Activated T-cell treated with anti-CD3 and anti-CD28 coated beads, Interleukin-2, amount 50 U/mL, for 4 hours (primary cell): ENCODE data around the gene GALNT1. TPM values are rescaled to one million over a fixed set of nuclear protein-coding genes. Genes with fewer than 3 reads are reported as not detected.

ENCODE experiments used
- ATAC-seq, 2 donors: fragments of 200-7000 bp; cut with Tn5 transposase; one replicate each; pipeline ENCODE4 v1.10.0; 2021
- DNase-seq: peaks from one replicate; pipeline ENCODE4 v3.0.0-alpha.2; 2020
- H3K27me3 Mint-ChIP-seq: one replicate; pipeline ENCODE4 v1.8.0; 2021; ENCODE audit warnings: low read depth, mixed read lengths
- H3K36me3 Mint-ChIP-seq: one replicate; pipeline ENCODE4 v1.8.0; 2022; ENCODE audit warnings: mixed read lengths; ENCODE audit not compliant: insufficient read depth
- H3K4me1 Mint-ChIP-seq: one replicate; pipeline ENCODE4 v1.8.0; 2021; ENCODE audit warnings: low read depth, mixed read lengths
- H3K4me3 Mint-ChIP-seq: one replicate; pipeline ENCODE4 v1.8.0; 2021; ENCODE audit warnings: mild to moderate bottlenecking, moderate library complexity, mixed read lengths
- H3K9me3 Mint-ChIP-seq: one replicate; pipeline ENCODE4 v1.8.0; 2021; ENCODE audit warnings: mixed read lengths
- total RNA-seq, 3 donors: library from RNA; stranded (reverse); gene quantifications; one replicate each; pipeline ENCODE4 v1.2.1, GENCODE V29; 2021

Gene GALNT1
- total RNA-seq, 3 donors from 2014 or later: 39.5 to 47.0 (median 43.9) TPM

DNA sequence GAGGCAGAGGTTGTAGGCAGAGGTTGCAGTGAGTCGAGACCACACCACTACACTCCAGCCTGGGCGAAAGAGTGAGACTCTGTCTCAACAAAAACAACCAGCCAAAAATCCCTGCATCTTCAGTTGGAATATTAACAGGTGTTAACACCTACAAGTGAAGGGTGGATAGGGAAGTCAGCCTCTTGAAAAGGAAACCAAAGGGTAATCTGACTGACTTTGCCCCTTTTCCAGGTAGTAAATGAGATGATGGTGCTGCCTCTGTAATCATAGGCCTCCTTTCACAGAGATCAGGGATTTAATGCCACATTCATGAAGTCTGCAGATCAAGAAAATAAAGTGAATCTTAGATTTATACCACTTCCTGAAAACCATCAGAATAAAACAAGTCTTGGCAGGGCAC is 133.6 kb downstream of the GALNT1 start:
- no peak for ATAC-seq

DNA sequence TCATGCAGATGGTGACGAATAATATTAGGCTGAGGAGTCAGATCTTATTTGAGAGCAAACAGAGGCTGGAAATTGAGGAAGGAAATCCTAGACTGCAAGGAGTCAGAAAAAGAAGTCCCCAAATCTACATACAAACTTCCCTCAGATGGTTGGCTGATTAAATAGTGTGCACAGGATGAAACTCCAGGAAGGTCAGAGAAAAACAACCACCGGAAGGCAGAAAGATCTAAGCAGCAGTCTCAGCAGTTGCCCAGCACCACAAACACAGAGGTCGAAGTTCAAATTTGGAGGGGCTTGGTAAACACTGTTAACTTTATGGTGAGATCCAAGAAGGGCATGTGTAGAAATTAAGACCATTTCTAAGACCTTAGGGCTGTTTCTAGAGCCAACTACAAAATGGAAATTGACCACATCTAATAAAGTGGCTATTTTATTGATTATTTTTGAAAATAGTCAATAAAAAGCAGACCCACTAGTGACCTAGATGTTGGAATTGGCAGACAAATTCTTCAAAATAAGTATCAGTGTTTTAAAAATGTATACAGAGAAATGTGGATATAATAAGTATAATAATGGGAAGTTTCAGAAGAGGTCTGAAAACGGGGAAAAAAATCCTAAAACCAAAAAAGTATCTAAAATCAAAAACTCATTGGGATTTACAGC is 134.8 kb downstream of the GALNT1 start:
- Mint-ChIP-seq H3K36me3 (peaks cover 22% of the 10 kb centered on the region), H3K27me3 (no peaks in the 10 kb centered on the region), H3K4me3 (no peak overlapping the region), H3K9me3 (peaks cover 24% of the 10 kb centered on the region), H3K4me1 (no peaks in the 10 kb centered on the region)
- DNase-seq (no peak), ATAC-seq (no peak)

More for the DNA sequence above, 133.6 kb downstream of the GALNT1 start:
- H3K4me1 Mint-ChIP-seq: no peaks in the 10 kb centered on the region
- no peaks in the 10 kb centered on the region for H3K27me3 Mint-ChIP-seq
- H3K36me3 Mint-ChIP-seq: peaks cover 28% of the 10 kb centered on the region
- H3K9me3 Mint-ChIP-seq: peaks cover 24% of the 10 kb centered on the region
- no peak for DNase-seq
- no peak overlapping the region for H3K4me3 Mint-ChIP-seq

DNA sequence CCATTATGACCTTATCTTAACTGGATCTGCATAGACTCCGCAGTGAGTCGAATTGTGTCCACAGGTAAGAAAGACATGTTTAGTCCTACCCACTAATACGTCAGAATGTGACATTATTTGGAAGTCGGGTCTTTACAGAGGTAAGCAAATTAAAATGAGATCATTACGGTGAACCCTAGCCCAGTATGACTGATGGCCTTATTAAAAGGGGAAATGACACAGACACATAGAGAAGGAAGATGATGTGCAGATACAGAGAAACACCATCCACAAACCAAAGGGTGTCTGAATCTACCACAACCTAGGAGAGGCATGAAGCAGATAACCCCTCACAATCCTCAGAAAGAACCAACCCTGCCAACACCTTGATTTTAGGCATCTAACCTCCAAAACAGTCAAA is 135.6 kb downstream of the GALNT1 start:
- Mint-ChIP-seq H3K36me3 (peaks cover 13% of the 10 kb centered on the region), H3K9me3 (peaks cover 24% of the 10 kb centered on the region), H3K27me3 (no peaks in the 10 kb centered on the region), H3K4me3 (no peak overlapping the region), H3K4me1 (no peaks in the 10 kb centered on the region)
- DNase-seq (no peak), ATAC-seq (no peak)

DNA sequence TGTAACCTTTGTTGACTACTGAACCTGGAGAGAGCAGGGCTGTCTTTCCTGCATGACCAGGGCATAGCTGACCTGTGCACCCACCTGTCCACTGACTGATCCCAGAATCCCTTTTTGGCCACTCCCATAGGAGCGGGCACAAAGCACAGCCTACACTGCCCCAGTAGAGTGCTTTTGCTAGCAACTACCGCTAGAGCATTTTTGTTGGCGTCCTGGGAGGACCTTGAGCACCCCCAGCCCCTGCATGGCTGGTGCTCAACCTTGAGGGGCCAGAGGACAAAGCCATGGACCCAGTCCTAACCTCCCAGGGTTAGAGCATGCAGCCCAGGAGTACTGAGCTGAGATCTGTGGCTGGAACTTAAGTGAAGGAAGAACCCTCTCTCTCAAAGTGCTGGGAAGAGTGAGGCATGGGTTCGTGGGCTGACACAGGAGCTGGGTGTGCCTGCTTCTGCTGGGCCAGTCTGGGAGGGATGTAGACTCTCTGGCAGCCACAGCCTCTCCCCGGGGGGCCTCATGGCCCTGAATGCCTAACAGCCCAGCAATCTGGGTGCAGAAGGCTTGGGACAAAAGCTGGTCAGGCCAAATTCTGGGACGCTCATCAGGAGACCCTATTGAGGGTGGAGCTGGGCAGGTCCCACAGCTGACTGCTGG is 140.0 kb downstream of the GALNT1 start:
- Mint-ChIP-seq H3K36me3 (no peaks in the 10 kb centered on the region), H3K4me3 (no peak overlapping the region), H3K9me3 (peaks cover 24% of the 10 kb centered on the region), H3K4me1 (no peaks in the 10 kb centered on the region), H3K27me3 (peaks cover 4% of the 10 kb centered on the region)
- ATAC-seq (no peak), DNase-seq (no peak)

DNA sequence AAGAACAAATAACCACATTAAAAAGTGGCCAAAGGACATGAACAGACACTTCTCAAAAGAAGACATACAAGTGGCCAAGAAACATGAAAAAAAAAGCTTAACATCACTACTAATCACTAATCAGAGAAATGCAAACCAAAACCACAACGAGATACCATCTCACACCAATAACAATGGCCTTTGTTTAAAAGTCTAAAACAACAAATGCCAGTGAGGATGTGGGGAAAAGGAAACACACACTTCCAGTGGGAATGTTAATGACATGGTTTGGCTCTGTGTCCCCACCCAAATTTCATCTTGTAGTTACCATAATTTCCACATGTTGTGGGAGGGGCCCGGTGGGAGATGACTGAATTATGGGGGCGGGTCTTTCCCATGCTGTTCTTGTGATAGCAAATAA is 147.1 kb downstream of the GALNT1 start:
- ATAC-seq: no peak
- Mint-ChIP-seq H3K27me3 (peaks cover 4% of the 10 kb centered on the region), H3K36me3 (no peaks in the 10 kb centered on the region), H3K4me3 (no peak overlapping the region), H3K4me1 (no peaks in the 10 kb centered on the region), H3K9me3 (peaks cover 20% of the 10 kb centered on the region)
- no peak for DNase-seq

DNA sequence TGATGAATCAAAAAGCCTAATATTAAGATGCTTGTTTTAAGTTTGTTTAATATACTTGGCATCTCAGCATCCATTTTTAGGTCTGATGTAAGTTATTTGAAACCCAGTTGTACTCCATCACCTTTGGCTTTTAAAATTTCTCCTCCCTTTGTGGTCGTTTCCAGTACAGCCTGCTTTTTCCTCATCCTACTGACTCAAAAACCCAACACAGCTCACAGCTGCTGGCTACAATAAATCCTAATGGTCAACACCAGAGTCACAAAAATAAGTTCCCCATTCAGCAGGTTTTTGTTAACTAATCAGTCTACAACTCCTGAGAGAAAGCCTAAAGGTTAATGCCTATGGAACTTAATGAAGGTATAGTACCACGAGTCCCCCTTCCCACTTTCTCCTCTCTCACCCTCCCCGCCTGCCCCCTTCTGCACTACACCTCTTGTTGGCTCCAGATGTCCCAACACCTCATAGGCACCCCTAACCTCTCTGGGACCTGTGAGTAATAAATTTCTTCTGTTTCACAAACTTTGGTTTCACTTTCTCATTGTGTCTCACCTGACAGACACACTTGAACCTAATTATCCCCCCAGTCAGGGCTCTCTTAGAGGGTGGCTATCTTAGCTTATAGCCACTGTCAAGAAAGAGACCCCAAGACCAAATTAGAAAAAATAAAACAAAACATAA is 148.6 kb downstream of the GALNT1 start:
- Mint-ChIP-seq H3K36me3 (no peaks in the 10 kb centered on the region), H3K9me3 (peaks cover 20% of the 10 kb centered on the region), H3K27me3 (no peaks in the 10 kb centered on the region), H3K4me3 (no peak overlapping the region), H3K4me1 (no peaks in the 10 kb centered on the region)
- DNase-seq: no peak
- no peak for ATAC-seq

DNA sequence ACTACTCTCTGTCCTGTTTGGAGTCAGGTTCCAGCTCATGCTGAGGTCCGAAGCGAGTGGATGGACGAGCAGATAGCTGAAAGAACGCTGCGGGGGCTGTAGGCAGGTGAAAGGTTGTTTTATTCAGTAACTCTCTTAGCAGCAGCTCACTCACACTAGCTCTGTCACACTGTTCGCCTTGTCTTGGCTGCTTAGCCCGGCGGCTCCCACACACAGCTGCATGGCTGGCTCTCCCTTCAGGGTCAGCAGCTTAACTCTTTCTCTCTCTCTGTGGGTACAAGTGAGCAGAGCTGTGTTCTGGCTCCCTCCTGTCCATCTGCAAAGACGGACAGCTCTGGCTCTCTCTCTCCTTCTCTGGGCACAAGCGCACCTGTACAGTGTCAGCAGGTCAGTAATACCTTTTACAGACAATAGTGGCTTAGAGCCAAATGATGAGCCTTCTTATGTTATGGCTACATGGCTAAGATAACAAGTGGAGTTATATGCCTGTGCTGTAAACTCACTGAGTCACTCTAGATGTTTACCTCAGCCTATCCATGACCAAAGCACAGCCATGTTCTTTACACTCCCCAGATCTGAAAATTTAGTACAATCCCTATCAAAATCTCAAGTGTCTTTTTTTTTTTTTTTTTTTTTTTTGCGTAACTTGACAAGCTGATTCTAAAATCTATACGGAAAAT is 149.3 kb downstream of the GALNT1 start:
- Mint-ChIP-seq H3K36me3 (no peaks in the 10 kb centered on the region), H3K4me3 (no peak overlapping the region), H3K27me3 (no peaks in the 10 kb centered on the region), H3K9me3 (peaks cover 20% of the 10 kb centered on the region), H3K4me1 (no peaks in the 10 kb centered on the region)
- ATAC-seq: no peak
- DNase-seq: no peak

DNA sequence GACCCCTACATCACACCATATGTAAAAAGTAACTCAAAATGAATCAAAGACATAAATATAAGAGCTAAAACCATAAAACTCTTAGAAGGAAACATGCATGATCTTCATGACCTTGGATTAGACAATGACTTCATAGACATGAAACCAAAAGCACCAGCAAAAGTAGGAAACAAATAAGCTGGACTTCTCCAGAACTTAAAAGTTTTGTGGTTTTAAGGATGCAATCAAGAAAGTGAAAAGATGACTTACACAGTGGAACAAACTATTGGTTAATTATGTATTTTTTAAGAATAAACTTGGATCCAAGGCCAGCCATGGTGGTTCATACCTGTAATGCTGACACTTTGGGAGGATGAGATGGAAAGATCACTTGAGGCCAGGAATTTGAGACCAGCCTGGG is 150.2 kb downstream of the GALNT1 start:
- H3K4me1 Mint-ChIP-seq: no peaks in the 10 kb centered on the region
- no peaks in the 10 kb centered on the region for H3K36me3 Mint-ChIP-seq
- DNase-seq: no peak
- H3K4me3 Mint-ChIP-seq: no peak overlapping the region
- no peak for ATAC-seq
- peaks cover 20% of the 10 kb centered on the region for H3K9me3 Mint-ChIP-seq
- H3K27me3 Mint-ChIP-seq: no peaks in the 10 kb centered on the region

DNA sequence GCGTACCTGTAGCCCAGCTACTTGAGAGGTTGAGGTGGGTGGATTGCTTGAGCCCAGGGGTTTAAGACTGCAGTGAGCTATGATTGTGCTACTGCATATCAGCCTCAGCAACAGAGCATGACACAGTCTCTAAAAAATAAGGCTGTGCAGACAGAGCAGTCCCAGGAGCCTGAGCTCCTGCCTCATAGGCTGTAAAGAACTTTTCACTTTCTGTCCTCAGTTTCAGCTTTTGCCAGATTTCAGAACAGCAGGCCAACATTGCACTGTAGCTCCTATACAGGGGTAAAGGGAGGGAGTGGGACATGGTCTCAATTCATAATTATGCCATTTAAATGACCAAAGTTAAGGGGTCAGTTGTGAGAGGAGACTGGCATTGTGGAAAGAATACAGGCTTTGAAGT is 150.6 kb downstream of the GALNT1 start:
- Mint-ChIP-seq H3K4me1 (no peaks in the 10 kb centered on the region), H3K4me3 (no peak overlapping the region), H3K36me3 (no peaks in the 10 kb centered on the region), H3K9me3 (peaks cover 20% of the 10 kb centered on the region), H3K27me3 (no peaks in the 10 kb centered on the region)
- no peak for ATAC-seq
- DNase-seq: no peak

DNA sequence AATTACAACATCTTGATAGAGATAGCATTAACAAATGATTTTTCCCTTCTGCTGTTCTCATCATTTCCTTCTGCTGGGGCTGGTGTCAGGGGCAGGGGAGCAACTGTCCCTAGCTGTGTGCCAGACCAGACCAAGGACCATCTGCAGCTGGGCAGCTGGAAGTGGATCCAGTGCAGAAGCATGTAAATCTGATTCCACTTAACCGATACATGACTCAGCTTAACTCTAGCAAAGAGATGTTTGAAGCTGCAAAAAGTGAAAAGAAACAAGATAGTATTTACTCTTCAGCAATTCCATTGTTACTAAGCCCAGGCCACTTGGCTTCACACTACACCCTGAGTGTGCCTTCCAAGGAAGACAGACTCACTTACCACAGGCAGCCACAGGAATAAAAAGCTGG is 151.1 kb downstream of the GALNT1 start:
- no peak for ATAC-seq
- no peak for DNase-seq
- Mint-ChIP-seq H3K4me1 (no peaks in the 10 kb centered on the region), H3K27me3 (no peaks in the 10 kb centered on the region), H3K36me3 (no peaks in the 10 kb centered on the region), H3K9me3 (peaks cover 20% of the 10 kb centered on the region), H3K4me3 (no peak overlapping the region)

DNA sequence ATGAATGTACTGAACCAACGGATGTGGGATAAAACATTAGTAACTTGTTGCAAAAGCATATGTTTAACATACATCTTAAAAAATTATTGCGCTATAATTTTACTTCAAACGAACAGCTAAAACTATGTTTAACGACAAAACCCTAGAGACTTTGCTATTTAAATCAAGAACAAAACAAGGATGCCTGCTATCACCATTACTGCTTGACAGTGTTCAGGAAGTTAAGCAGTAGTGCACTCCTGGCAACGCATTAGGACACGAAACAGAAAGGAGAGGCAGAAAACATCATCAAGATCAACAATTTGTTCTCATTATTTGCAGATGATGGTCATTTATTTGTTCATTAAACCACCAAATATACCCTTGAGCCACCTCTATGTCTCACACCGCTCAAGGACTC is 151.9 kb downstream of the GALNT1 start:
- ATAC-seq: no peak
- H3K4me3 Mint-ChIP-seq: no peak overlapping the region
- no peak for DNase-seq
- peaks cover 22% of the 10 kb centered on the region for H3K9me3 Mint-ChIP-seq
- peaks cover 3% of the 10 kb centered on the region for H3K27me3 Mint-ChIP-seq
- H3K4me1 Mint-ChIP-seq: no peaks in the 10 kb centered on the region
- H3K36me3 Mint-ChIP-seq: no peaks in the 10 kb centered on the region

DNA sequence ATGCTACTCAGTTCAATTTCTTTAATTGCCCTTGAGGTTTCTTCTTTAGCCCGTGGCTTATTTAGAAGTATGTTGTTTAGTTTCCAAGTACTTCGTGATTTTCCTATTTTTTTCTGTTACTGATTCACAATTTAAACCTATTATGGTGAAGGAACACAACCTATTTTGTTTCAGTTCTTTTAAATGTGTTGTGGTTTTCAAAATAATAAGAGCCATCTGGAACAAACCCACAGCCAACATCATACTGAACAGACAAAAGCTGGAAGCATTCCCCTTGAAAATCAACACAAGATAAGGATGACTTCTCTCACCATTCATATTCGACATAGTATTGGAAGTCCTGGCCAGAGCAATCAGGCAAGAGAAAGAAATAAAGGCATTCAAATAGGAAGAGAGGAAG is 155.2 kb downstream of the GALNT1 start:
- DNase-seq (no peak), ATAC-seq (no peak)
- peaks cover 7% of the 10 kb centered on the region for H3K9me3 Mint-ChIP-seq
- H3K4me3 Mint-ChIP-seq: no peak overlapping the region
- H3K27me3 Mint-ChIP-seq: peaks cover 10% of the 10 kb centered on the region
- H3K4me1 Mint-ChIP-seq: no peaks in the 10 kb centered on the region
- no peaks in the 10 kb centered on the region for H3K36me3 Mint-ChIP-seq

DNA sequence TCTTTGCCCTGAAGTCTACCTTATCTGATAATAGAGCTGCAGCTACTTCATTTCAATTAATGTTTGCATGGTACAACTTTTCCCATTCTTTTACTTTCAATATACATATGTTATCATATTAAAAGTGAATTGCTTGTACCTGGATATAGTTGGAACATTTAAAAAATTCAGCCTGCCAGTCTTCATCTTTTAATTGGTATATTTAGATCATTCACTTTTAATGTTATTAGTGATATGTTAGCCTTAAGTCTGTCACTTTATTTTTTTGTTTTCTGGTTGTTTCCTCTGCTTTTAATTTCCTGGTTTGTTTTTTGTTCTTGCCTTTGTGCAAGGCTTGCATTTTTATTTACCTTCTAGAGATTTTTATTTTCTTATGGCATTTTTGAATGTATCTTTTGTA is 158.2 kb downstream of the GALNT1 start:
- Mint-ChIP-seq H3K36me3 (no peaks in the 10 kb centered on the region), H3K4me1 (no peaks in the 10 kb centered on the region), H3K9me3 (peaks cover 7% of the 10 kb centered on the region), H3K27me3 (peaks cover 10% of the 10 kb centered on the region), H3K4me3 (no peak overlapping the region)
- no peak for ATAC-seq
- DNase-seq: no peak

DNA sequence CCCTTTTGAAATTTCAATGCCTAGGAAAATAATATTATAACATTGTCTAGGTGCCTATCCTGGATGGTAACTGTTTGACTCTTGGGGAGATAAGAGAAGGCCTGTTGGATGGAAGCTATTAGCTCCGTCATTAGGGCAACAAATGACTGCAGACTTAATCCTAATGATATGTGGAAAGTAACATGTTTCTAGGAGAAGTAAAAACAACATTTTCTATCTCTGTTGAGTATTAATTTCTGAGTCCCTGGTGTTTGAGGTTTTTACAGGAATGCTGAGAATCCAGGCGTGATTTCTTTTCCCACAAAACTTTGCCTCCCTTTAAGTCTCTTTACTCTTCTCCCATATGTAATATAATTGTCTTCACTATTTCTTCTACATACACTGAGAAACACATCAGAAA is 159.1 kb downstream of the GALNT1 start:
- ATAC-seq (no peak), DNase-seq (no peak)
- no peaks in the 10 kb centered on the region for H3K4me1 Mint-ChIP-seq
- H3K27me3 Mint-ChIP-seq: peaks cover 11% of the 10 kb centered on the region
- peaks cover 10% of the 10 kb centered on the region for H3K9me3 Mint-ChIP-seq
- no peaks in the 10 kb centered on the region for H3K36me3 Mint-ChIP-seq
- no peak overlapping the region for H3K4me3 Mint-ChIP-seq
